GM21723 (cell line): ENCODE results near the gene TTYH2.
A peak's percentile ranks its signal among the peaks of the same experiment; 100 is the strongest.

Source experiments
- ATAC-seq: cut with Tn5 transposase; IDR thresholded peaks from one replicate; pipeline ENCODE4 v1.9.1; 2021; ENCODE audit warnings: mild to moderate bottlenecking, moderate library complexity; ENCODE audit not compliant: unreplicated experiment

The TTYH2 gene

GRCh38 chr17:74192950-74193781 lies 20.2 kb upstream of the TTYH2 start:
- no peak for ATAC-seq

GRCh38 chr17:74194682-74195081 lies 18.7 kb upstream of the TTYH2 start:
- no peak for ATAC-seq

- no peak for ATAC-seq
These were observed 16.6 kb upstream of the TTYH2 start for GRCh38 chr17:74196541-74197317.

- no peak for ATAC-seq
These were observed 15.6 kb upstream of the TTYH2 start for GRCh38 chr17:74197801-74198200.

- no peak for ATAC-seq
These were observed 14.7 kb upstream of the TTYH2 start for GRCh38 chr17:74198694-74199093.

- no peak for ATAC-seq
These were observed 13.9 kb upstream of the TTYH2 start for GRCh38 chr17:74199306-74200092.

- no peak for ATAC-seq
These were observed 13.3 kb upstream of the TTYH2 start for GRCh38 chr17:74200112-74200511.

GRCh38 chr17:74201250-74201649 lies 12.1 kb upstream of the TTYH2 start:
- ATAC-seq: no peak

GRCh38 chr17:74201948-74202347 lies 11.4 kb upstream of the TTYH2 start:
- ATAC-seq: no peak

- ATAC-seq: no peak
These were observed 10.4 kb upstream of the TTYH2 start for GRCh38 chr17:74202938-74203337.

GRCh38 chr17:74203439-74204240 lies 9.7 kb upstream of the TTYH2 start, which contains the start of gene RPL38:
TSS of gene RPL38 (plus strand) at chr17:74203678. CDS start at chr17:74203956, 278 bp downstream.
- peak; percentile 81 for ATAC-seq

- no peak for ATAC-seq
These were observed 8.9 kb upstream of the TTYH2 start for GRCh38 chr17:74204474-74204873.

GRCh38 chr17:74205274-74205673 lies 8.1 kb upstream of the TTYH2 start:
- ATAC-seq: no peak

- no peak for ATAC-seq
These were observed 7.0 kb upstream of the TTYH2 start for GRCh38 chr17:74206332-74206818.

GRCh38 chr17:74210191-74211140 lies 2.9 kb upstream of the TTYH2 start:
- no peak for ATAC-seq

- no peak for ATAC-seq
These were observed 2.0 kb upstream of the TTYH2 start for GRCh38 chr17:74211141-74211911.

- ATAC-seq: no peak
These were observed 1.5 kb upstream of the TTYH2 start for GRCh38 chr17:74211912-74212208.

- peak; percentile 8 for ATAC-seq
These were observed 1.0 kb upstream of the TTYH2 start for GRCh38 chr17:74212209-74212912.
